H1 (cell line): Measurements from ENCODE around the gene SF3B2. TPM values are rescaled to one million over a fixed set of nuclear protein-coding genes. Genes with fewer than 3 reads are reported as not detected.
A peak's percentile ranks its signal among the peaks of the same experiment; 100 is the strongest.

Source experiments
- CTCF ChIA-PET: fragments of 300-600 bp; sonication (Branson Sonifier 250); formaldehyde crosslinking; loops from one replicate; lab custom pipeline; 2021; ENCODE audit not compliant: partially characterized antibody; lab: Charles Lee
- POLR2A ChIA-PET: fragments of 300-600 bp; sonication (Branson Sonifier 250); formaldehyde crosslinking; loops from one replicate; lab custom pipeline; 2021; ENCODE audit warnings: inconsistent platforms; ENCODE audit not compliant: partially characterized antibody; lab: Charles Lee
- DNase-seq, 2 experiments: peaks; one replicate each; pipeline versions ENCODE4 v3.0.0 to v3.0.0-alpha.2; 2010 to 2022; ENCODE audit warnings: low spot score in 2 of 2, low read depth in 1 of 2, mixed read lengths in 1 of 2
- FAIRE-seq: peaks from 2 replicates; lab custom pipeline; 2011; peaks lifted over from hg19 to GRCh38; lab: Jason Lieb, UNC
- H2AFZ ChIP-seq: 2 replicates; pipeline ENCODE4 v1.8.1; 2012; ENCODE audit warnings: low read length, inconsistent platforms
- H2AK5ac ChIP-seq: 2 replicates; pipeline ENCODE4 v1.6.1; 2013; ENCODE audit warnings: low read depth, low read length
- H2BK120ac ChIP-seq: replicated peaks from 2 replicates; pipeline ENCODE3; 2013; ENCODE audit warnings: low read depth, low read length, inconsistent platforms
- H2BK12ac ChIP-seq: 2 replicates; pipeline ENCODE4 v1.6.1; 2013; ENCODE audit warnings: low read depth, low read length
- H2BK15ac ChIP-seq: 2 replicates; pipeline ENCODE4 v1.6.1; 2013; ENCODE audit warnings: low read length
- H2BK20ac ChIP-seq: 2 replicates; pipeline ENCODE4 v1.6.1; 2013; ENCODE audit warnings: low read length
- H2BK5ac ChIP-seq: 2 replicates; pipeline ENCODE4 v1.6.1; 2013; ENCODE audit warnings: low read depth, low read length
- H3K14ac ChIP-seq: 2 replicates; pipeline ENCODE4 v1.6.1; 2013; ENCODE audit warnings: inconsistent platforms; ENCODE audit not compliant: insufficient read length
- H3K18ac ChIP-seq: 2 replicates; pipeline ENCODE4 v1.6.1; 2013; ENCODE audit warnings: low read length; ENCODE audit errors: extremely low read depth
- H3K23ac ChIP-seq: 2 replicates; pipeline ENCODE4 v1.6.1; 2013; ENCODE audit warnings: inconsistent platforms; ENCODE audit not compliant: insufficient read length
- H3K23me2 ChIP-seq: 2 replicates; pipeline ENCODE4 v1.6.1; 2013; ENCODE audit warnings: low read depth, low read length
- H3K27ac ChIP-seq: 2 replicates; pipeline ENCODE4 v1.6.1; 2011; ENCODE audit warnings: low read depth, low read length, inconsistent platforms
- H3K27me3 ChIP-seq, 4 experiments: replicated peaks in 1 of 4; 1 replicate in 1 of 4; 2 replicates in 3 of 4; pipeline versions ENCODE4 v1.6.1 to v1.8.1; 2011 to 2013; ENCODE audit warnings: low read length in 3 of 4, mild to moderate bottlenecking in 3 of 4, inconsistent platforms in 2 of 4, mixed read lengths in 2 of 4, moderate library complexity in 1 of 4; ENCODE audit not compliant: control insufficient read depth in 3 of 4, insufficient read depth in 3 of 4; ENCODE audit errors: extremely low read depth in 1 of 4
- H3K36me3 ChIP-seq, 4 experiments: 2 replicates each; pipeline versions ENCODE4 v1.6.1 to v1.8.1; 2011 to 2013; ENCODE audit warnings: mild to moderate bottlenecking in 4 of 4, low read length in 3 of 4, moderate library complexity in 2 of 4, control low read depth in 1 of 4, inconsistent platforms in 1 of 4; ENCODE audit not compliant: insufficient read depth in 4 of 4, control insufficient read depth in 2 of 4
- H3K4ac ChIP-seq: replicated peaks from 2 replicates; pipeline ENCODE3; 2013; ENCODE audit warnings: low read length, low read depth, mixed read lengths, inconsistent platforms; ENCODE audit not compliant: insufficient read length
- H3K4me1 ChIP-seq, 4 experiments: replicated peaks in 1 of 4; 1 replicate in 1 of 4; 2 replicates in 3 of 4; pipeline versions ENCODE4 v1.6.1 to v1.8.1; 2011 to 2013; ENCODE audit warnings: low read length in 3 of 4, inconsistent platforms in 2 of 4, mixed read lengths in 1 of 4; ENCODE audit not compliant: insufficient read depth in 4 of 4, control insufficient read depth in 3 of 4
- H3K4me2 ChIP-seq, 2 experiments: 2 replicates each; pipeline versions ENCODE4 v1.6.1 to v1.8.1; 2011 to 2013; ENCODE audit warnings: low read depth in 2 of 2, low read length in 2 of 2, control low read depth in 1 of 2, inconsistent platforms in 1 of 2, mild to moderate bottlenecking in 1 of 2; ENCODE audit not compliant: insufficient read depth in 1 of 2
- H3K4me3 ChIP-seq, 4 experiments: fragments of 200-600, 300-600 bp in 1 of 4; sonication (generic), shearing (Covaris generic), sonication (Bioruptor Twin) in 1 of 4; 2 replicates each; pipeline versions ENCODE4 v1.5.1 to v1.8.1; 2011 to 2016; ENCODE audit warnings: low read length in 4 of 4, low read depth in 3 of 4, control low read depth in 2 of 4, inconsistent platforms in 2 of 4, mild to moderate bottlenecking in 2 of 4, mixed read lengths in 1 of 4, moderate library complexity in 1 of 4; ENCODE audit not compliant: insufficient read depth in 2 of 4; ENCODE audit errors: extremely low read depth in 1 of 4
- H3K56ac ChIP-seq: replicated peaks from 2 replicates; pipeline ENCODE3; 2013; ENCODE audit warnings: low read depth, mild to moderate bottlenecking, mixed read lengths, low read length, inconsistent platforms; ENCODE audit not compliant: insufficient read length
- H3K79me1 ChIP-seq: 2 replicates; pipeline ENCODE4 v1.6.1; 2013; ENCODE audit warnings: low read depth, low read length, control low read depth
- H3K79me2 ChIP-seq, 2 experiments: 2 replicates each; pipeline versions ENCODE4 v1.6.1 to v1.8.1; 2012 to 2013; ENCODE audit warnings: low read length in 2 of 2, mild to moderate bottlenecking in 2 of 2, inconsistent platforms in 1 of 2; ENCODE audit not compliant: insufficient read depth in 2 of 2, control insufficient read depth in 1 of 2
- H3K9ac ChIP-seq, 4 experiments: replicated peaks in 1 of 4; 1 replicate in 1 of 4; 2 replicates in 3 of 4; pipeline versions ENCODE4 v1.6.1 to v1.8.1; 2011 to 2013; ENCODE audit warnings: low read depth in 3 of 4, low read length in 3 of 4, control low read depth in 2 of 4, mild to moderate bottlenecking in 2 of 4, moderate library complexity in 2 of 4, inconsistent platforms in 1 of 4; ENCODE audit errors: extremely low read depth in 1 of 4
- H3K9me3 ChIP-seq, 2 experiments: 2 replicates each; pipeline versions ENCODE4 v1.6.1 to v1.8.1; 2012 to 2013; ENCODE audit warnings: mild to moderate bottlenecking in 2 of 2, moderate library complexity in 2 of 2, control low read depth in 1 of 2, inconsistent platforms in 1 of 2, low read depth in 1 of 2, low read length in 1 of 2, mixed read lengths in 1 of 2; ENCODE audit not compliant: insufficient read depth in 2 of 2
- H4K20me1 ChIP-seq, 2 experiments: replicated peaks in 1 of 2; 2 replicates each; pipeline versions ENCODE3 to v1.8.1; 2011 to 2013; ENCODE audit warnings: inconsistent platforms in 2 of 2, low read length in 2 of 2, mild to moderate bottlenecking in 1 of 2; ENCODE audit not compliant: insufficient read depth in 2 of 2, control insufficient read depth in 1 of 2
- H4K5ac ChIP-seq: 2 replicates; pipeline ENCODE4 v1.6.1; 2013; ENCODE audit warnings: low read length, low read depth, mixed read lengths, inconsistent platforms; ENCODE audit not compliant: insufficient read length
- H4K8ac ChIP-seq: 2 replicates; pipeline ENCODE4 v1.8.0; 2013; ENCODE audit warnings: mild to moderate bottlenecking, moderate library complexity, low read length, inconsistent platforms; ENCODE audit not compliant: insufficient read depth; ENCODE audit errors: extremely low read depth
- H4K91ac ChIP-seq: replicated peaks from 2 replicates; pipeline ENCODE3; 2013; ENCODE audit warnings: low read length, mixed read lengths, inconsistent platforms; ENCODE audit not compliant: insufficient read length
- CBX5 ChIP-seq: fragments of 300-800, 300-1000 bp; sonication (generic); IDR thresholded peaks from 2 replicates; pipeline ENCODE4 v1.7.1; 2016; ENCODE audit warnings: antibody characterized with exemption, low read length, low read depth
- EGR1 ChIP-seq: IDR thresholded peaks from 2 replicates; pipeline ENCODE4 v1.6.1; 2011; ENCODE audit warnings: low read depth, low read length, borderline replicate concordance
- KDM5A ChIP-seq: fragments of 200-600 bp; IDR thresholded peaks from 2 replicates; pipeline ENCODE4 v1.7.1; 2012; ENCODE audit warnings: mild to moderate bottlenecking, low read length, inconsistent platforms, mixed read lengths
- RXRA ChIP-seq: IDR thresholded peaks from 2 replicates; pipeline ENCODE4 v1.6.1; 2011; ENCODE audit warnings: low read depth, mild to moderate bottlenecking, low read length, moderate library complexity; ENCODE audit not compliant: insufficient read depth
- SIN3A ChIP-seq, 2 experiments: IDR thresholded peaks in 1 of 2; conservative IDR thresholded peaks in 1 of 2; 2 replicates each; pipeline ENCODE4 v1.6.1; 2011 to 2012; ENCODE audit warnings: low read length in 2 of 2, improper control_type of control experiment in 1 of 2, low read depth in 1 of 2, mild to moderate bottlenecking in 1 of 2
- WGBS, 2 experiments: shearing (Covaris generic) in 1 of 2; methylation state at CpG; one replicate each; pipeline versions ENCODE4 v1.1.6 to v1.1.7; 2013 to 2015; ENCODE audit warnings: low lambda C conversion rate in 2 of 2, mixed read lengths in 2 of 2, inconsistent platforms in 1 of 2, low coverage in 1 of 2, missing lambda C conversion rate in 1 of 2; ENCODE audit not compliant: insufficient replicate concordance in 2 of 2, insufficient coverage in 1 of 2, insufficient read length in 1 of 2; ENCODE audit errors: extremely low coverage in 1 of 2, missing lambda C conversion rate in 1 of 2; 5-methylcytosine and 5-hydroxymethylcytosine counted together
- polyA plus RNA-seq, 7 experiments: library from polyadenylated mRNA; depleted of rRNA in 3 of 7; stranded (reverse) in 5 of 7; unstranded in 2 of 7; fragments of >200 nt in 5 of 7; fragments of 200-250 nt in 2 of 7; gene quantifications; 1 replicate in 5 of 7; 2 replicates in 1 of 7; 4 replicates in 1 of 7; pipeline versions ENCODE4 v1.2.1 to v1.2.3, GENCODE V29; 2011 to 2013; ENCODE audit warnings: missing spikeins in 2 of 7, mixed read lengths in 2 of 7
- total RNA-seq: library from RNA; stranded (reverse); fragmentation: NEBNext Ultra II Directional; extraction: Animal tissue kit (Norgen Biotek cat#: 25700); gene quantifications from 2 replicates; pipeline ENCODE4 v1.2.1, GENCODE V29; 2021
- TF ChIP-seq, protein P1 (sequence below): IDR thresholded peaks from 2 replicates; pipeline ENCODE4 v1.6.1; 2012; ENCODE audit warnings: low read length, inconsistent platforms

Gene SF3B2
- total and polyA plus RNA-seq, 2 of the 8 experiments (the other 6 are each of a cell fraction or from before 2014, with no cell fraction given): 182 to 237 TPM

DNA sequence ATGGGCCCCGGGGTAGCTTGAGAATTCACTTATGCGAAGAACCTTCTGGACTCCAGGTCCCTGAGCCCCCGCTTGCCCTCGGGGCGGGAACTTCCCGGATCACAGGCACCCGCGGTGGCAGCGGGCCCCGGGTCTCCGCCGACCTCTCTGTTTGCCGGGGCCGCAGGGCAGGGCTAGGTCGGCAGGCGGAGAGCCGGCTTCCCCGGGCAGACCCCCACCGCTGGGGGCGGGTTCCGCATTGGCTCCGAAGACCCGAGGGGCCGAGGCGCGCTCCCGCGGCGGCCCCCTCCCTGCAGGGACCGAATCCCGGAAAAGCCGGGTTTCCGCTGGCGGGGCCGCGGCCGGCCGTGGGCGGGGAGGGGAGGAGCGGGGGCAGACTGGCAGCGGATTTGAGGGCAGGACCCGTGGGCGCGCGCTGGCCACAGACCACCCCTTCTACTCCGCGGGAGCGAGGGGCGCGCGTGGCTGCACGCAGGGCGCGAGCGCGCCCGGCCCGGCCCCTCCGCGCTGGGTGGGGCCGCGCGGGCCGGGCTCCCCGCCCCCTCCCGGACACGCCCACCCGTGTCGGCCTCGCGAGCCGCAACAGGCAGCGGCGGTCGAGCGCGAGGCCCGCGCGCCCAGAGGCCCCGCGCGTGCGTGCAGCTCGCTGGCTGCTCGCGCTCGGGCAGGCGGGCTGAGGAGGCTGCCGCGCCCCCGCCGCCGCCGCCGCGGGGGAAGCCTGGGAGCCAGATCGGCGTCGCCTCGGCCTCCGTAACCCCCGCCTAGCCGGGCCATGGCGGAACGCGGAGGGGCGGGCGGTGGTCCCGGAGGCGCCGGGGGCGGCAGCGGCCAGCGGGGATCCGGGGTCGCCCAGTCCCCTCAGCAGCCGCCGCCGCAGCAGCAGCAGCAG lies 17.8 kb downstream of the SF3B2 start, which contains the start of gene PACS1:
PACS1 (plus strand) TSS at position 558 of the 889 bp plus-strand sequence; CDS start at position 773, 215 bp downstream.
- Histone ChIP-seq H3K14ac (no peak within 1 kb of the TSS), H3K23me2 (no peaks in the 10 kb centered on the region; the same call in 1 of the 2 replicates), H2BK120ac (no peak within 1 kb of the TSS), H3K27me3 (no peaks in the 10 kb centered on the region), H2BK12ac (no peak within 1 kb of the TSS), H3K79me1 (no peaks in the 10 kb centered on the region; the same call in 1 of the 2 replicates), H4K8ac (peak within 1 kb of the TSS; percentile 71), H2BK5ac (peak within 1 kb of the TSS; percentile 85), H3K4me2 (peak within 1 kb of the TSS; percentile 75 to 85), H3K4me3 (peak within 1 kb of the TSS; percentile 43 to 90 (median 63)), H2BK20ac (peak within 1 kb of the TSS; percentile 61; the same call in 1 of the 2 replicates), H4K5ac (peak within 1 kb of the TSS; percentile 18), H2AK5ac (peak within 1 kb of the TSS; percentile 61; the same call in 1 of the 2 replicates), H3K23ac (no peak within 1 kb of the TSS), H2BK15ac (no peak within 1 kb of the TSS), H3K9ac (peak within 1 kb of the TSS; percentile 44 to 85 (median 53); a peak in 6 of 7 replicates), H3K79me2 (peaks cover 0 to 13% of the 10 kb centered on the region in 2 experiments; a peak in 2 of 4 replicates), H3K56ac (peak within 1 kb of the TSS; percentile 48), H4K20me1 (peaks cover 2 to 17% of the 10 kb centered on the region in 2 experiments), H3K4me1 (peaks cover 5 to 13% (median 8%) of the 10 kb centered on the region in 4 experiments; a peak in 6 of 7 replicates), H2AFZ (no peak within 1 kb of the TSS), H3K27ac (peak within 1 kb of the TSS; percentile 46), H3K36me3 (peaks cover 9 to 37% (median 26%) of the 10 kb centered on the region in 4 experiments), H4K91ac (no peak within 1 kb of the TSS), H3K4ac (peak within 1 kb of the TSS; percentile 35), H3K9me3 (no peaks in the 10 kb centered on the region), H3K18ac (peak within 1 kb of the TSS; percentile 60)
- FAIRE-seq (no peak), DNase-seq (peak; percentile 34 to 85)
- 2% methylated on average over 31 of the region's 120 CpGs; no CpG with 5 or more reads in 1 of the 2 experiments for WGBS, 2 experiments
- CTCF ChIA-PET: interaction anchor here (0.6 to 8.8 kb wide), 15 partner anchors 10 to 219 kb away, joined by 3 to 144 read pairs (median 7); partner anchors contain the start of genes CST6, GAL3ST3, SF3B2 and YIF1A
- POLR2A ChIA-PET: interaction anchor here (0.8 to 9.7 kb wide), 14 partner anchors 9 to 242 kb away, joined by 3 to 150 read pairs (median 4); partner anchors contain the start of genes GAL3ST3, RAB1B and SF3B2
- TF ChIP-seq KDM5A: no peak
- TF ChIP-seq EGR1: no peak
- no peak for TF ChIP-seq CBX5
- no peak for TF ChIP-seq RXRA
- TF ChIP-seq, protein P1, sequence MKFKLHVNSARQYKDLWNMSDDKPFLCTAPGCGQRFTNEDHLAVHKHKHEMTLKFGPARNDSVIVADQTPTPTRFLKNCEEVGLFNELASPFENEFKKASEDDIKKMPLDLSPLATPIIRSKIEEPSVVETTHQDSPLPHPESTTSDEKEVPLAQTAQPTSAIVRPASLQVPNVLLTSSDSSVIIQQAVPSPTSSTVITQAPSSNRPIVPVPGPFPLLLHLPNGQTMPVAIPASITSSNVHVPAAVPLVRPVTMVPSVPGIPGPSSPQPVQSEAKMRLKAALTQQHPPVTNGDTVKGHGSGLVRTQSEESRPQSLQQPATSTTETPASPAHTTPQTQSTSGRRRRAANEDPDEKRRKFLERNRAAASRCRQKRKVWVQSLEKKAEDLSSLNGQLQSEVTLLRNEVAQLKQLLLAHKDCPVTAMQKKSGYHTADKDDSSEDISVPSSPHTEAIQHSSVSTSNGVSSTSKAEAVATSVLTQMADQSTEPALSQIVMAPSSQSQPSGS: no peak
- no peak for TF ChIP-seq SIN3A (conservative IDR thresholded peaks at IDR 0.05 in 1 of 2, IDR thresholded peaks at IDR 0.05 in 1 of 2; ENCODE audit: low read depth in 1 of 2, low read length in 2 of 2)
